ENCODE measurements around the gene TRMT112.

Gene TRMT112

GRCh38 chr11:64292460-64293254 lies 24.7 kb downstream of the TRMT112 start:
- no peak for DNase-seq (ENCODE audit: low read depth in 2 of 2)

- DNase-seq (ENCODE audit: low read depth in 2 of 2): no peak
Observed at GRCh38 chr11:64291752-64292459, 25.5 kb downstream of the TRMT112 start.

GRCh38 chr11:64291262-64291751 lies 26.1 kb downstream of the TRMT112 start, which contains the start of gene KCNK4:
Gene KCNK4, plus strand, starts transcription at chr11:64291302. Its CDS starts 1,717 bp downstream, at chr11:64293019.
- DNase-seq (ENCODE audit: low read depth in 2 of 2): no peak

DNA sequence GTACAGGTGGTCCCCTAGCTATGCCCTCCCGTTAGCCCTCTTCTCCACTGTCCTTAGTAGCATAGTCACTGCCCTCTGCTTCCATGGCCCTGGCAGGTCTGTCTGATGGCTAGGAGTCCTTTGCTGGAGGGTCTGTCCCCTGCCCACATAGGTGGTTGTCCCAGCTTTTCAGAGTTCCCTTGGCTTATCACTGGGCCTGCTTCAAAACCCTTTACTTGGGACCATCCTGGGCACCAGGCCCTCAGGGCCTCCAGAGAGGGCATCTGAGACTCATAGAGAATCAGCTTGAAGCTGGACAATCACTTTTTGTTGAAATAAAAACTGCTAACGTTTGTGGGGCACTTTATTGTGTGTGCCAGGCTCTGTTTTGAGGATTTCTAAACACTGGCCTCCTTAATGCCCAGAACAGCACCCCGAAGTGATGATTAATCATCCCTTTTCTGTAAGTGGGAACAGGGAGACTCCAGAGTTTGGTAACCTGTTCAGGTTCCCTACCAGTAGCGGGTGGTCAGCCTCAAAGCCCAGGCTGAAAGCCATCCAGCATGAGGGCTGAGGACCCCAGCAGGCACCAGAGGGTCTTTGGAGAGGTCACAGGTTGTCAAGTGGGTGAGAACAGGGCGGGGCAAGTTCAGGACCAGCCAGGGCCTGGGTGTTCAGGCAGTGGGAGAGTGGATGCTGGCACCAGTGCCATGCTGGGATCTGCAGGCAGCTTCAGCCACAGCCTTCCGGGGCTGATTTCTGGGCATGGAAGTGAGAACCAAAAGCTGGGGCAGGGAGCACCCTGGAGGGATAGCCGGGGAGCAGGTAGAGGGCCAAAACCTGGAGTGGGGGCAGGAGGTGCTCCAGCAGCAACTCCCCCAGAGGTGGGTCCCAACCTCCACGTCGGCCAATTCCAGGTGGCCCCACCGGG lies 26.8 kb downstream of the TRMT112 start:
- no peak for DNase-seq (ENCODE audit: low read depth in 2 of 2)

GRCh38 chr11:64289002-64289564 lies 28.3 kb downstream of the TRMT112 start:
- DNase-seq (ENCODE audit: low read depth in 2 of 2): no peak

DNA sequence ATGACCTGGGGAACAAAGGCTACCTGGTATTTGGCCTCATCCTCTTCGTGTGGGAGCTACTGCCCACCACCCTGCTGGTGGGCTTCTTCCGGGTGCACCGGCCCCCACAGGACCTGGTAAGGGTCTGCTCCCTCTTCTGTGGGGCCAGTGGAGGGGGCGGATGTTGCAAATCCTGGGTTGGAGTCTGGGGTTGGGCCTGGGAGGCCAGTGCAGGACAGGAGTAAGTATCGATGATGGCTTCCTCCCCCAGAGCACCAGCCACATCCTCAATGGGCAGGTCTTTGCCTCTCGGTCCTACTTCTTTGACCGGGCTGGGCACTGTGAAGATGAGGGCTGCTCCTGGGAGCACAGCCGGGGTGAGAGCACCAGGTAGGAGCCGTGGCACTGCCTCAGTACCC lies 29.0 kb downstream of the TRMT112 start:
- DNase-seq (ENCODE audit: low read depth in 2 of 2): no peak

GRCh38 chr11:64287676-64288352 lies 29.5 kb downstream of the TRMT112 start:
- DNase-seq (ENCODE audit: low read depth in 2 of 2): no peak

GRCh38 chr11:64286801-64287159 lies 30.6 kb downstream of the TRMT112 start:
- DNase-seq (ENCODE audit: low read depth in 2 of 2): no peak

DNA sequence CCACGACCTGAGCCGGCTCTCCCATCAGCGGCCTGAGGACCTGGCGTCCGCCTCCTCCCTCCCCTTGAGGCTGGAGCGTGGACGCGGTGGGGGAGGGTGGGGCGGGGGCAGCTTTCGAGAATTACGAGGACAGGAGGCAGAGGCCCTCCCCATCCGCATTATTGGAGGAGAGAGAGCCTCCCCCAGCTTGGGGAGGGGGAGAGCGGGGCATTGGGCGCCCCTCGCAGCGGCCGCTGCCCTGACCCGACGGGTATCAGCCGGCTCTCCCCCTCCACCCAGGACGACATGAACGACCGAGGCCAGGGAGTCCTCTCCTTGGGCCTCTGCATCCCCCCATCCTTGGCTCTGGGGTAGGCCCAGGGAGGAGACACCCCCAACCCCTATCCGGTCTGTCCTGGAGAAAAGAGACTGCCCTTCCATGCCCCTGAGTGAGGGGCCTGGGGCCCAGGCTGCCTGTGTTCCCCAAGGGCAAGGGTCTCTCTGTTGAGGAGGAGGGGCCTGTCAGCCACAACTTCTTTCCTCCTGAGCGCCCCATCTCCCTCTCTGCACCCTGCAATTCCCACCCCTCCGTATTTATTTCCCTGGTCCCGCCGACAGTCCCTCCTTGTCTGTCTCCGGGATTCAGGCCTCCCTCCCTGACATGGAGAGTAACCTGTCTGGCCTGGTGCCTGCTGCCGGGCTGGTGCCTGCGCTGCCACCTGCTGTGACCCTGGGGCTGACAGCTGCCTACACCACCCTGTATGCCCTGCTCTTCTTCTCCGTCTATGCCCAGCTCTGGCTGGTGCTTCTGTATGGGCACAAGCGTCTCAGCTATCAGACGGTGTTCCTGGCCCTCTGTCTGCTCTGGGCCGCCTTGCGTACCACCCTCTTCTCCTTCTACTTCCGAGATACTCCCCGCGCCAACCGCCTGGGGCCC lies 31.2 kb downstream of the TRMT112 start:
- no peak for DNase-seq (ENCODE audit: low read depth in 2 of 2)

GRCh38 chr11:64284962-64285884 lies 32.1 kb downstream of the TRMT112 start, which contains the start of gene GPR137:
Gene GPR137, plus strand, starts transcription at chr11:64285848. Its CDS starts 677 bp downstream, at chr11:64286525.
- peak; percentile 80 to 81 for DNase-seq (ENCODE audit: low read depth in 2 of 2)

DNA sequence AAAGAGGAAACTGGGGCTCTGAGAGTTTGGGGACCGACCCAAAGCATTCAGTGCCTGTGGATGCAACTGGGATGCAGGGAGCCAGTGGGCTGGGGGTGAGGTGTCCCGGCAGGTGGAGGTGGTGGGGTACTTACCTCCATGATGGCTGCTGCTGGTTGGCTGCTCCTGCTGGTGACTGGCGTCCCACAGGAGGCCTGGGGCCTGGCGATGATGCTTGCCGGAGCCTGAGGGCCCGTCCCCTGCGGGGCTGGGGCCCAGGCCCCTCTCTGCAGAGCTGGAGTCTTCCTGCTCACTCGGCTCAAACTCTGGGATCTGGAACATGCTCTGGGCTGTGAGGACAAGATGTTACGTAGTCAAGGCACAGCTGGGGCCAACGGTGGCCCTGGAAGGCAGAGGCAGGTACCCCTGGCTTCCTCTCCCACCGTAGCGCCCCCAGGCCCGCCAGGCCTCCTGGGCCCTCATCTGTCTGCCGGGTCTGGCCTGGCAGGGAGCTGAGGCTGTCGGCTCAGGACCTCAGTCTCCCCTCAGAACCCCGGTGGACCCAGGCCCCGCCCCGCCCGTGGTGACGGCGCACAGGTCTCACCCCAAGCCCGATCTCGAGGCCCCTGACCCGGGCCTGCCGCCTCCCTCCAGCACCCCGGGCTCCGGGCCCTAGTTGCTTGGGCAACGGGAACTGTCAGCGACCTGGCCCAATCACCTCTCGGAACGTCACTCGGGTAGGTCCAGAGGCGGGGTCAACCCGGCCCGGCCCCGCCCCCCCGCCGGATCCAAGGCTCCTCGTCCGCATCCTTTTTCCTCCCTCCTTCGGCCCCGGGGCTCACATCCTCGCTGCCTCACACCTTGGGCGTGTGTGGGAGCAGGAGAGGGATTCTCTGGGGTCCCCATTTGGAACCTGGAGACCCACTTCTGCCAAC lies 33.1 kb downstream of the TRMT112 start, which contains the start of gene BAD:
Gene BAD (minus strand): TSS at position 618 of the 914 bp plus-strand sequence. CDS start 297 bp downstream, at position 321.
- DNase-seq (ENCODE audit: low read depth in 2 of 2): peak; percentile 84 to 86

- DNase-seq (ENCODE audit: low read depth in 2 of 2): no peak
Observed at GRCh38 chr11:64283092-64283491, 34.3 kb downstream of the TRMT112 start.

- DNase-seq (ENCODE audit: low read depth in 2 of 2): no peak
Observed at GRCh38 chr11:64281957-64282770, 35.2 kb downstream of the TRMT112 start.

- DNase-seq (ENCODE audit: low read depth in 2 of 2): no peak
Observed at GRCh38 chr11:64278576-64279190, 38.7 kb downstream of the TRMT112 start.

- DNase-seq (ENCODE audit: low read depth in 2 of 2): no peak
Observed at GRCh38 chr11:64276653-64277431, 40.5 kb downstream of the TRMT112 start.

Measured in activated CD8-positive, alpha-beta memory T cell treated with anti-CD3 and anti-CD28 coated beads for 4 hours (primary cell).